ENCODE data around the gene SMIM32.

Gene SMIM32

DNA sequence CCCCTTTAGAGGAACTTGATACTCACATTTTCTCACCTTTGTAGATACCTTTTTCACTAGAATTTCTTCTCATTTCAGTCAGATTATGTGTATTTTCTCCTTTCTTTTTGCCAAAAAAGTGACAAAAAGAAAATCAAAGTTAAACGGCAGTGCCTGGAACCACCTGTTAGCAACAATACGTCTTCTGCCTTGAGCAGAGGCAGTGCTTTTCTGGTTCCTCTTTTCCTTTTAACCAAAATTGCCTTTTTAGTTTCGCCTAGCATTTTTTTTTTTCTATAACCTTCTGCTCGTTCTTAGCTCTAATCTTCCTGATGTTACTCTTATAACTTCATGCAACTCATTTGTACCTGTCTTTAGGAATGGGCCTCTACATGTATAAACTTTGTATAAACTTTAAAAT, 26.1 kb downstream of the SMIM32 start:
- ChIA-PET POLR2A (no interaction called here), CTCF (no interaction called here)
- H3K4me3 ChIP-seq (ENCODE audit: low read depth, low read length) = no peak overlapping the region
- DNase-seq (ENCODE audit: low read depth, low spot score) = no peak
- TF ChIP-seq, protein P1, sequence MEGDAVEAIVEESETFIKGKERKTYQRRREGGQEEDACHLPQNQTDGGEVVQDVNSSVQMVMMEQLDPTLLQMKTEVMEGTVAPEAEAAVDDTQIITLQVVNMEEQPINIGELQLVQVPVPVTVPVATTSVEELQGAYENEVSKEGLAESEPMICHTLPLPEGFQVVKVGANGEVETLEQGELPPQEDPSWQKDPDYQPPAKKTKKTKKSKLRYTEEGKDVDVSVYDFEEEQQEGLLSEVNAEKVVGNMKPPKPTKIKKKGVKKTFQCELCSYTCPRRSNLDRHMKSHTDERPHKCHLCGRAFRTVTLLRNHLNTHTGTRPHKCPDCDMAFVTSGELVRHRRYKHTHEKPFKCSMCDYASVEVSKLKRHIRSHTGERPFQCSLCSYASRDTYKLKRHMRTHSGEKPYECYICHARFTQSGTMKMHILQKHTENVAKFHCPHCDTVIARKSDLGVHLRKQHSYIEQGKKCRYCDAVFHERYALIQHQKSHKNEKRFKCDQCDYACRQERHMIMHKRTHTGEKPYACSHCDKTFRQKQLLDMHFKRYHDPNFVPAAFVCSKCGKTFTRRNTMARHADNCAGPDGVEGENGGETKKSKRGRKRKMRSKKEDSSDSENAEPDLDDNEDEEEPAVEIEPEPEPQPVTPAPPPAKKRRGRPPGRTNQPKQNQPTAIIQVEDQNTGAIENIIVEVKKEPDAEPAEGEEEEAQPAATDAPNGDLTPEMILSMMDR (IDR thresholded peaks at IDR 0.05; ENCODE audit: insufficient read depth, low read length, missing control alignments) = no peak

DNA sequence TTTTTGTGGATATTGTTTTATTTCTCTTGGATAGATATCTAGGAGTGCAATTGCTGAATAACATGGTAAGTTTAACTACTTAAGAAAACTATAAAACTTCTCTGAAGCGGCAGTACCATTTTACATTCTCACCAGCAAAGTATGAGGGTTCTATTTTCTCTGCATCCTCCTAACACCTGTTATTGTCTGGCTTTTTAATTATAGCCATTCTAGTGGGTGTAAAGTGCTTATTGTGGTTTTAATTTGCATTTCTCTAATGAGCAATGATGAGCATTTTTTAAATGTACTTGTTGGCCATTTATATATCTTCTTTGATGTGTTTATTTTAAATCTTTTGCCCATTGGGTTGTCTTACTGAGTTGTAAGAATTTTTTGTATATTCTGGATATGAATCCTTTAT, 28.7 kb downstream of the SMIM32 start:
- TF ChIP-seq, protein P1 (IDR thresholded peaks at IDR 0.05; ENCODE audit: insufficient read depth, low read length, missing control alignments) = no peak
- ChIA-PET POLR2A (no interaction called here), CTCF (interaction anchor here (1.0 to 5.4 kb wide), 5 partner anchors 8 to 276 kb away, joined by 3 to 33 read pairs (median 6); no protein-coding TSS in a partner anchor)
- DNase-seq (ENCODE audit: low read depth, low spot score) = no peak
- no peak overlapping the region for H3K4me3 ChIP-seq (ENCODE audit: low read depth, low read length)

DNA sequence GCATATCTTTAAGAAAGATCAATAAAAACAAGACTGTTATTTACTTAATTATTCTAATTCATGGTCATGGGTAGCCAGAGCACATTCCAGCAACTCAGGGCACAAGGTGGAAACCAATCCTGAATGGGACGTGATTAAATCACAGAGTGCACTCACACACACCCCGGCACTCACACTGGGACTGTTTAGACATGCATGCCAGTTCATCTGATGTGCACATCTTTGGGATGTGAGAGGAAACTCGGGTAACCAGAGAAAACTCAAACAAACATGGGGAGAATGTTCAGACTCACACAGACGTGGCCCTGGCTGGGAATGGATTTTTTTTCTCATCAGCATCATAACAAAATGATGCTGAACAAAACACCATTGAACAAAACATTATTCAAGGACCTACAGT, 31.0 kb downstream of the SMIM32 start:
- ChIA-PET CTCF (interaction anchor here (5.4 kb wide), 1 partner anchor 12 kb away, joined by 33 read pairs; no protein-coding TSS in a partner anchor), POLR2A (no interaction called here)
- H3K4me3 ChIP-seq (ENCODE audit: low read depth, low read length) = no peak overlapping the region
- TF ChIP-seq, protein P1 (IDR thresholded peaks at IDR 0.05; ENCODE audit: insufficient read depth, low read length, missing control alignments) = no peak
- DNase-seq (ENCODE audit: low read depth, low spot score) = no peak

DNA sequence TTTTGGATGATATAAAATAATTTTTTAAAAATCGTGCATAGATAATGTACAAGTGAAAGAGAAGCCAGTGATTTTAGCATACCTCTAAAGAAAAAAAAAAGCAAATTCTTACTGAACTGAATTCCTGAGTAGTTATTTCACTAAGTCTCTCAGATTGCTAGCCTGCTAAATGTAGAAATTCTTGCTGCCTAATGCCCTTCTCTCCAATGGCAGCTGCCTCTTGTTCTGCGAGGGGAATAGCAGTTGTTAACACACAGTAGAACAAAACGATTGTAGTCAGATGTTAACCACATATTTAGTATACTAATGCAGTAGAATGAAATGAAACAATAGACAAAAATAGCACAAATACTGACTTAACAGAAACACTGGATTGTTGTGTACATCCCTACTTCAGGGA, 33.5 kb downstream of the SMIM32 start:
- ChIA-PET CTCF (no interaction called here), POLR2A (no interaction called here)
- TF ChIP-seq, protein P1 (IDR thresholded peaks at IDR 0.05; ENCODE audit: insufficient read depth, low read length, missing control alignments) = no peak
- no peak overlapping the region for H3K4me3 ChIP-seq (ENCODE audit: low read depth, low read length)
- DNase-seq (ENCODE audit: low read depth, low spot score) = no peak

DNA sequence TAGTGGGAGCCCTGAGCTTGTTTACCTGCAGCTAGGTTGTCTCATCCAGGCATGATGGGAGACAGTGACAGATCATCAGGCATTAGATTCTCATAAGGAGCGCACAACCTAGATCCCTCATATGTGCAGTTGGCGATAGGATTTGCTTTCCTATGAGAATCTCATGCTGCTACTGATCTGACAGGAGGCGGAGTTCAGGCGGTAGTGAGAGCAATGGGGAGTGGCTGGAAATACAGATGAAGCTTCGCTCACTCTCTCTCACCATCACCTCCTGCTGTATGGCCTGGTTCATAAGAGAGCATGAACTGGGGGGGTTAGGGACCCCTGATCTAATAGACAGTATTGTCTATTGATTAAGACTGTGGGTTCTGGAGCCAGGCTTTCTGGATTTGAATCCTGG, 35.4 kb downstream of the SMIM32 start:
- TF ChIP-seq, protein P1 (IDR thresholded peaks at IDR 0.05; ENCODE audit: insufficient read depth, low read length, missing control alignments) = no peak
- ChIA-PET CTCF (no interaction called here), POLR2A (no interaction called here)
- DNase-seq (ENCODE audit: low read depth, low spot score) = no peak
- no peak overlapping the region for H3K4me3 ChIP-seq (ENCODE audit: low read depth, low read length)

DNA sequence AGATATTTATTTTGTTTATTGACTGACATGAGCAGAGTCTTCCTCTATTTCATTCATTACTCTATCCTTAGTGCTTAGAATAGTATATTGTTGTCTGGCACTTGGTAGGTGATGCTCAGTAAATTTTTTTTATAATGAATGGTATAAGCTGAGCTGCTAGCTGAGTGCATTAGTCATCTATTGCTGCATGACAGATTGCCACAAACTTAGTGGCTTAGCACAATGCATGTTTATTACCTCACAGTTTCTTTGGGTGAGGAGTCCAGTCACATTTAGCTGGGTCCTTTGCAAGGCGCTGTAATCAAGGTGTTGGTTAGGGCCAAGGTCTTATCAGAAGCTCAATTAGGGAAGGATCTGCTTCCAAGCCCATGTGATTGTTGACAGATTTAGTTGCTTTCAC, 37.2 kb downstream of the SMIM32 start:
- ChIA-PET CTCF (interaction anchor here (0.9 to 2.0 kb wide), 2 partner anchors 9 to 19 kb away, joined by 6 to 7 read pairs; no protein-coding TSS in a partner anchor), POLR2A (interaction anchor here (0.9 kb wide), 1 partner anchor 22 kb away, joined by 4 read pairs; no protein-coding TSS in a partner anchor)
- no peak overlapping the region for H3K4me3 ChIP-seq (ENCODE audit: low read depth, low read length)
- TF ChIP-seq, protein P1 (IDR thresholded peaks at IDR 0.05; ENCODE audit: insufficient read depth, low read length, missing control alignments) = no peak
- DNase-seq (ENCODE audit: low read depth, low spot score) = no peak
